HG02610 (cell line): Measurements from ENCODE around the gene EFR3B.

Experiments used
- ATAC-seq: cut with Tn5 transposase; IDR thresholded peaks from one replicate; pipeline ENCODE4 v1.9.1; 2021; ENCODE audit warnings: mild to moderate bottlenecking, moderate library complexity; ENCODE audit not compliant: unreplicated experiment

Gene EFR3B

DNA sequence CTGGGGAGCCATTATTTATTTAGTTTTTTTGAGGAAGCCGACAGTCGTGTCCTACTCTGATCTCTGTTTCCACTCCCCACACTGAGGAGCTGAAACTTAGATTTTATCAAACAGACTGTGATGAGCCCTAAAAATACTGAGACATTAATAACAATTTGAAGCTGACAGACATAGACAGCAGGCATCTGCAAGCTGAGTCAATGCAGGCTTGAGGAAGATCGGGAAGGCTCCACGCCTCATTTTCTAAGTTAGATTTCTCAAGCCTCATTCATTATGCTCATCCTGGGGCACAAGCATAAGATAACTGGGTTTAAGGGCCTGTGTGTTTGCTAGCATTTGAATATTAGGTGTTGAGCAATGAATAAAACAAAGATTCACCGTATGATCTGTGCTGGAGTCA is 26.3 kb downstream of the EFR3B start:
- no peak for ATAC-seq

DNA sequence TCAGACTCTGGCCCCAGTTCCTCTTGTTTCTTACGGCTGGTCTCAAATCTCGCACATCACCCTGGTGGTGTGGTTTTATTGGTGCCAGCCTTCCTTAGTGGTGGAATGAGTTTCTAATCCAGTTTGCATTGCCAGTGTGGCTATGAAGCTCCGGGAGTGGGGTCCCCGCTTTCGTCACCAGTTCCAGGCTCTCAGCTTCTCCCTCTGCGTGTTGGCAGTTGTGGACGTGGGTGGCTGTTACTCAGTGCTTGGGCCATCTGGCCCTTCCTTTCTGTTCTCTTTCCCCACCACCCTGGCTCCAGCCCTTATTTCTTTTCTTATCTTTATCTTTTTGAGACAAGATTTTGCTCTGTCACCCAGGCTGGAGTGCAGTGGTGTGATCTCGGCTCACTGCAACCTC is 30.1 kb downstream of the EFR3B start:
- ATAC-seq: no peak

- no peak for ATAC-seq
Measured at GRCh38 chr2:25072606-25073005, 30.7 kb downstream of the EFR3B start.

GRCh38 chr2:25073025-25073424 is 31.1 kb downstream of the EFR3B start:
- ATAC-seq: no peak

- ATAC-seq: no peak
Measured at GRCh38 chr2:25073914-25074313, 32.0 kb downstream of the EFR3B start.

GRCh38 chr2:25074826-25075225 is 33.0 kb downstream of the EFR3B start:
- no peak for ATAC-seq

GRCh38 chr2:25076749-25077148 is 34.9 kb downstream of the EFR3B start:
- ATAC-seq: no peak

- ATAC-seq: no peak
Measured at GRCh38 chr2:25077789-25078169, 35.9 kb downstream of the EFR3B start.

DNA sequence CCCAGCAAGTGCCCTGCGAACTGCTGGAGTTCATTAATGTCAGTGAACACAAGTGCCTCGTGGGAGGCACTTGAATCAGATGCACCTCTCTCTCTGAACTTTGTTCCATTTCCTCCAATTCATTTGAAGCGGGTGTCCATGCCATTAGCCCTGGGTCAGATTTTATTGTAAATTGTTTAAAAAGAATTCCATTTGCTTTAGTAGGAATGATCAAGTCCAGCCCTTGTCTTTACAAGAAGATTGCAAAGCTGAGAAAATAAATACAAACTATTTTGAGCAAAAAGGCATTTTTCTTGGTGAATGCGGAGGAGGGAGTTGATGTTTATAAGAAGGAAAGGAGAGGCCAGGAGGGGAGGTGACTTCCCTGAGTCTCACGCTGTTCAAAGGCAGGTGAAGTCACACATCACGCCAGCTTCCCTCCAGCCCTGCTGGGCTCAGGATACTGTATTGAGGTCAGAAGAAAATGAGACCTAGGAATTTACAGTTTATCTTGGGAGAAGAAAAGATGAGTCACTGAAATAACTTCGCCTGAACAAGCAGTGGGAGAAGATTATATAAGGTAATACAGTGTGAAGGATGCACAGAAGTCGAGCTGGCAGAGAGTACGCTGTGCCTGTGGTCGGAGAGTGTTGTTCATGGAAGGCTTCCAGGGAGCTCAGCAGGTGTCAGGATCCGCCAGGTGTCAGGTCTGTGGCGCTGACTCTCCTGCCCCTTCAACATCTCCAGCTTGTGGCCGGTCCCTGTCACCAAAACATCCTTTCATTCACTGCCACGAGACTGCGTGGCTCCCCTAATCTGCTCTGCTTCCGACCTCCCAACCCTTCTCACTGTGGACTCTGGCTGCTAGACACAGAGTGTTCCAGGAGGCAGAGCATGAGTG is 36.5 kb downstream of the EFR3B start:
- no peak for ATAC-seq

- no peak for ATAC-seq
Measured at GRCh38 chr2:25079050-25079635, 37.3 kb downstream of the EFR3B start.

GRCh38 chr2:25081237-25081790 is 39.4 kb downstream of the EFR3B start:
- no peak for ATAC-seq

DNA sequence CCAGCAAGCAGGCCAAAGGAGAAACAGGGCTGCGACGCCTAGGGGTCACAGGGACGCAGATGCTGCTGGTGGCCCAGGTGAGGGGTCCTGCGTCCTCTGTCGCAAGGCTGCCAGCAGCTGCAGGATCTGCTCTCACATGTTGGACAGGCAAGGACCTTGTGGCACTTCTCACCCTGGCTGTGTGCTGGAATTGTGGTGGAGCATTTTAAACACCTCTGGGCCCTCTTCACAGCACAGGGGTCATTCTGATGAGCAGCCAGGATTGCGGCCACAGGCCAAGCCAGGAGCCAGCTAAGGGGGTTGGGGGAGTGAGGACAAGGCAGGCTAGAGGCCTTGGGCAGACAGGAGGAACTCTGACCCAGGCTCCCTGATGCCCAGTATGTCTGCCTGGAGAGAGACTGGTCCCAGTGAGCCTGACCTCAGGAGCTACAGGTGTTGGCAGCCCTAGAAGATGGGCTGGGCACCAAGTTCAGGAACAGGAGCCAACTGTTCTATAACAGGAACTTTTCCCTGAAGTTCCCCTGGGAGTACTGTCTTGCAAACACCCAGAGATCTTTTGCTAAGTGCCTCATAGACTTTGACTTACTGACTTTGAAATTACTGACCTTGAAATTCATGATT is 40.2 kb downstream of the EFR3B start:
- ATAC-seq: no peak

DNA sequence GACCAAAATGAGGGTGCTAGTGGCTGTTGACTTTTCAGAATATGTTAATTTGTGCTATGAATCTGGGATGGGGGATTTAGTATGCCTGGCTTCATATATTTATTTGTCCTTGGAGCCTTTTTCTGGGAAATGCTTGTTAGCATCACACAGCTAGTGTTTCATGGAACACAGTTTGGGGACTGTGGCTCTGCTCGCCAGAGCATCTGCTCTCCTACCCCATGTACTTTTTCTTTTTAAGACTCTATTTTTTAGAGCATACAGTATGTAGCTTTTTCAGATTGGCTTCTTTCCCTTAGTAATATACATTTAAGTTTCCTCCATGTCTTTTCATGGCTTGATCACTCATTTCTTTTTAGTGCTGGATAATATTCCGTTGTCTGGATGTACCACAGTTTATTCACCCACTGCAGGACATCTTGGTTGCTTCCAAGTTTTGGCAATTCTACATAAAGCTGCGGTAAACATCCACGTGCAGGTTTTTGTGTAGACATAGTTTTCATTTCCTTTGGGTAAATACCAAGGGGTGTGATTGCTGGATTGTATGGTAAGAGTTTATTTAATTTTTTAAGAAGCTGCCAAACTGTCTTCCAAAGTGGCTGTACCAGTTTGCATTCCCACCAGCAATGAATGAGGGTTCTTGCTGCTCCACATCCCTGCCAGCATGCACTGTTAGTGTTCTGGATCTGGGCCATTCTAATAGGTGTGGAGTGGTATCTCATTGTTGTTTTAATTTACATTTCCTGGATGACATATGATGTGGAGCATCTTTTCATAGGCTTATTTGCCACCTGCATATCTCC is 44.1 kb downstream of the EFR3B start:
- ATAC-seq: no peak

DNA sequence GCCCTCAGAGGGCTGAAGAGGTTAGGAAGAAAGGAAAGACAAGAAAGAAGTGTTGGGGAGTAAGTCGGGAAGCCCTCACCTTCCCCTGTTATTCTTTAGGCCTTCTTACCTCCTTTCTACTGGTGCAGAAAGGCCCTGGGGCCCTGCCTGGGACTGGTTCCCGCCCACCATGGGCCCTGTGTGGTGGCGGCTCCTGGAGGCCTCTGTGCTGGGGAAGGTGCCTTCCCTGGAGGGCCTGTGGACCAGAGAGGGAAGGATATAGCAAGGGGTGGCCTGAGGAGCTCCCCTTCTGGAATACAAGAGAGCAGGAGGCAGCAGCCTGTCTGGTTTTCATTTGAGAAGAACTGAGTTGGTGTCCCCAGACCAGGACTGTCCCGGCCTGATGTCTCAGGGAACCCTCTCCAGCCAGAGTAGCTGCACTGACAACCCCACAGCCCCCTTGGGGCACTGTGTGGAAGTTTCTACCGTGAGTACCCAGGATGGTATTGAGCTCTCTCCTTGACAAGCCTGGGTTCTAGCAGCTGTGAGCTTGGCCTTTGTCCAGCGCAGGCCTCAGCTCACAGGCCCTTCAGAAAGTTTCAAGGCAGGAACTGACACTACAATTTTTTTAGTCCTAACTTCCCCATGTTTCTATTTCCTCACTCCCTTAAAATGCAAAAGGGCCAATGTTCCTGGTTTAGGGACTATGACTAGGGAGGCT is 47.1 kb downstream of the EFR3B start:
- ATAC-seq: no peak

DNA sequence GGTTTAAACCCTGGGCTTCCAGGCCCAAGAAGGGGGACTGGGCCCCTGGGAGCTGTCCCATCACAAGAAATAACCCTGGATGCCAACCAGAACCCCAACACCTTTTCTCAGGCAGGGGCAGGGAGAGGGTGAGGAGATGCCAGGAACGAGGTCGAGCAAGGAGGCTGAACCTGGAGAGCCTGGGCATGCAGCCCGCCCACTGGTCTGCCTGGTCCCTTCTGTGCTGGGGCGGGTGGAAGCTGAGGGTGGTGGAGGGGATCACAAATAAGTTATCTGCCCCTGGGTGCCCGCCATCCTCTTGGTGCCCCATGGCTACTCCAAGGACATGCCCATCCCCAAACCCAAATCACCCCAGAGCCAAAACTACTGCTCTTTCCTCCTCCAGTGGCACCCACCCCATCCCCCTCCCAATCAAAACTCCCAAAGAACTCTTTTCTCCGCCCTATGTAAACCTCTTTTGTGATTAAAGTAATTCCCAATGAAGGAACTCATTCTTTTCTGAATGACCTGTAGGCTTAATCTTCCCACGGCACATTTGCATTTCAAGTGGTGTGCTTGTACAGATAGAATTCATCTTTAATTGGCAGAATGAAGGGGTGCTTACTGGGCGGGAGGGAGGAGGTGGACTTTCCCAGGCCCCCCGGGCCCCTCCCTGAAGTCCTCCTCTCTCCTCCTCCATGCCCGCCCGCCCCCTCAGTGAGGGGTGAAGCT is 47.9 kb downstream of the EFR3B start:
- ATAC-seq: no peak

DNA sequence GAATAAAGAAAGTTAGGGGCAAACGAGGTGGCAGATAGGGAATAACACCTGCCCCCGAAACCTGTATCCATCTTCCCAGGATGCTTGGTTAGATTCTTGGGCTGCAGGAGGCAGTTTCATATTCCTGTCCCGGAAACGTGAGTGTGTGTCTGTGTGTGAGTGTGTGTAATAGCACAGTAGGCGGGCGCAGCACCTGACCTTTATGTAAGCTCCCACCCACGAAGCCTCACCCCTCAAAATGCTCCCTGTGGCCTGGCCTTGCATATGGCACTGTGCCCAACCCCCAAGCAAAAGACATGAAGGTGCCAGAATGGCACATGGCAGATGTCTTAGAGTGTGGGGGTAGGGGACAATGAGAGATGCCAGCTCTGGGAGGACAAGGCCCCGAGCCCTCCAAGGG is 48.9 kb downstream of the EFR3B start:
- ATAC-seq: no peak

DNA sequence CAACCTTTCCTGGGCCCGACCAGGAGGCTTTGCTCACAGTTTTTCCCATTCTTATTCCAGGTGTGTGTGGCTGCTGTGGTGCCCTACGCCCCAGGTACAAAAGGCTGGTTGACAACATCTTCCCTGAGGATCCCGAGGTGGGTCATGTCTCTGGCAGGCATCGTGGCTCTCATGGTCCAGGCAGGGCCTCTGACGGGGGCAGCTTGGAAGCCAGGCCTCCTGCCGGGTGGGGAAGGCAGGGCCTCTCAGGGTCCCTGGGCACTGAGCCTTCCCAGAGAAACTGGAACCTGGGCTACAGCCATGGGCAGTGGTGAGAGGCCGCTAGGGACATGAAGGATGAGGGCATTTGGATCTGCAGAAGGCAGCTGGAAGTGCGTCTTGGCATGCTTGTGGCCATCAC is 49.4 kb downstream of the EFR3B start:
- ATAC-seq: no peak

- ATAC-seq: no peak
Measured at GRCh38 chr2:25098056-25098455, 56.2 kb downstream of the EFR3B start.

DNA sequence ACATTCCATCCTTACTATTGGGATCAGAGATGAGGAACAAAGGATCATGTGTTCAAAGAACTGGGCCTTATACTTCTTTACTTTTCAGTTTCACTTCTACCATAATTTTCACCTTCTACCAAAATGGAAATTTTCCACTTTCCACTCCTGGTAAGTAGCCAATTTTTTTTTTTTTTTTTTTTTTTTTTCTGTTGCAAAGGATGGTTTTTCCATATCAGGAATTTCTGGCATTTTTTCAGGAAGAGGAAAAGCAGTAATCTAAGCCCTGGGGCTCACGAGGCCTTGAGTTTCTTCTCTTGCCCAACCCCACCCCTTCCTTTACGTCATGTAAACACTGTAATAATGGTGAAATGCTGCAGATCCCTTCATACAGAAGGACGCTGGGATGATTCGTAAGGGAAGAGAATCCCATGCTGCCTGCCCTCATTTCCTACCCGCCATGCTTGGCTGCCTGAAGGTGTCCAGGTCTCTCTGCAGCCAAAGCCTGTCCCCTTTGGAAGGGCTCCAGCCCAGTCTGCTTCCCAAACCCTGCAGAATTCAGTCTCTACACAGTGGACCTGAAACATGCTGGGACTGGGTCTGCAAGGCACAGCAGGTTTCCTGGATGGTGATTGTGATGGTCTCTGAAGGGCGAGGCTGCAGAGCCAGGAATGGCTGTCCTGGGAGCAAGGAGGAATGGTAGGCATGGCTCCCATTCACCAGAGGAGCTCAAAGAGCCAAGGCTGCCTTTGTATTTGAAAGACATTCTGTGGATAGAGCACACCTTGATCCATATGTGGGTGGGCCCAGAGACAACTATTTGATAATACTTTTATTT is 57.0 kb downstream of the EFR3B start:
- ATAC-seq: no peak
